HG03571 (cell line): ENCODE data around the gene SDR42E1.
"Not testable (repeated sequence)": the region's sequence is repeated elsewhere in the genome, so short reads cannot be mapped to it uniquely, and the experiment has no call there.

ENCODE experiments used
- ATAC-seq: cut with Tn5 transposase; IDR thresholded peaks from one replicate; pipeline ENCODE4 v1.9.1; 2021; ENCODE audit not compliant: unreplicated experiment

SDR42E1 gene

DNA sequence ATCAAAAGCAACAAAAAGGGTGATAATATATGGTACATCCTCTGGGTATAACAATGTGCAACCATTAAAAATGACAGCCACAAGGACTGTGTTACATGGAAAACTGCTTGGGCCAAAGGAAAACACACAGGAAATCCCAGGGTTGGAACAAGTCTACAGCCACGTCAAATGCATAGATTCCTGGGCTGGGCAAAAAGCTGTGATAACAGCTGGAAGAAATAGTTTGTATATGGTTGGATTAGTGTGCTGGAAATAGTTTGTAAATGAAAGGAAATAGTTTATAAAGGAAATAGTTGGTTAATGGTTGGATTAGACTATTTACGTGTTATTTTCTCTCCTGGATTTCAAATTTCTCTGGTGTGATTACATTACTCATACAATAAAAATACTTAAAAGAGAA is 26.4 kb upstream of the SDR42E1 start:
- ATAC-seq, result no peak

DNA sequence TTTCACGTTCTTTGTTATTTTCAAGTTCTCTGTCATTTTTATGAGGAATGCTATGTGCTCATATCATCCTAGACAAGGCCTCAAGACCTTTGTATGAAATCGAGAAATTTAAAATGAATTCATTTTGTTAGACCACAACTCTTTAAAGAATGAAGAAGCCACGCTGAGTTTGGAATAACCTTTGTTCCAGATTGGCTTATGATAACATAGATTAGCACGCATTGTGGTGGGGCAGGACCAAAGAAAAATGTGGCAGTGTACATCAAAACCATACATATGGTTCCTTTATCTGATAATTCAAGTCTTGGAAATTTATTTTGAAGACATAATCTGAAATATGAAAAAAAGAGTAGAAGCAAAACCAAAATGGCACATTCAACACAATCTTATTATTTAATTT is 26.0 kb upstream of the SDR42E1 start:
- ATAC-seq, result no peak

- no peak for ATAC-seq
Observed at GRCh38 chr16:82034981-82035612, 23.8 kb upstream of the SDR42E1 start, which contains the start of gene HSD17B2. Gene HSD17B2, plus strand, starts transcription at chr16:82035253. Its CDS starts 172 bp downstream, at chr16:82035425.

DNA sequence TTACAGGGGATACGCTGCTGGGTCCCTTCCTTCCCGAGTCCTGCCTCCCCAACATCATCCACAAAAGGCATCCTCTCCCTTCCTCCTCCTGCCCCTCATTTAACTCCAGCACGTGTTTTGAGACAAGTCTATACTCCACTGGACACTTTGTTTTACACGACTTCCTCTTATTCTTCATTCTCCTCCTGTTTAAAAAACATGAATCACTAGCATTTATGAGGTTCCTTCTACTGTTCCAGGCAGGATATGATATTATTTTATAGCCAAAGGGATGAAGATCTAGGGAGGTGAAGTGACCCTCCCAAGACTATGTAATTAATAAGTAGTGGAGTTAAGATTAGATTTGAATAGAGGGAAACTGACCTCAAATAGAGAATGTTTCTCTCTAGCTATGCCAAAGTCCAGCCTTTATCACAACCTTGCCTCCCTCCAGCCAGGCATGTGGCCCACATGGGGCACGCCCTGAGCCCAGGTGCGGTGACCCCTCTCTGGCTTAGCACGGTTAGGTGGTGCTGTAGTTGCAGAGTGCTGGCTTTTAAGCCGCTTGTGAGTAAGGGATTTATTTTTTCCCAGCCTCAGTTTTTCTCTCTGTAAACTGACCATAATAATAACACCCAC is 22.5 kb upstream of the SDR42E1 start:
- no peak for ATAC-seq

GRCh38 chr16:82033006-82033405 is 21.7 kb upstream of the SDR42E1 start:
- ATAC-seq, result no peak

DNA sequence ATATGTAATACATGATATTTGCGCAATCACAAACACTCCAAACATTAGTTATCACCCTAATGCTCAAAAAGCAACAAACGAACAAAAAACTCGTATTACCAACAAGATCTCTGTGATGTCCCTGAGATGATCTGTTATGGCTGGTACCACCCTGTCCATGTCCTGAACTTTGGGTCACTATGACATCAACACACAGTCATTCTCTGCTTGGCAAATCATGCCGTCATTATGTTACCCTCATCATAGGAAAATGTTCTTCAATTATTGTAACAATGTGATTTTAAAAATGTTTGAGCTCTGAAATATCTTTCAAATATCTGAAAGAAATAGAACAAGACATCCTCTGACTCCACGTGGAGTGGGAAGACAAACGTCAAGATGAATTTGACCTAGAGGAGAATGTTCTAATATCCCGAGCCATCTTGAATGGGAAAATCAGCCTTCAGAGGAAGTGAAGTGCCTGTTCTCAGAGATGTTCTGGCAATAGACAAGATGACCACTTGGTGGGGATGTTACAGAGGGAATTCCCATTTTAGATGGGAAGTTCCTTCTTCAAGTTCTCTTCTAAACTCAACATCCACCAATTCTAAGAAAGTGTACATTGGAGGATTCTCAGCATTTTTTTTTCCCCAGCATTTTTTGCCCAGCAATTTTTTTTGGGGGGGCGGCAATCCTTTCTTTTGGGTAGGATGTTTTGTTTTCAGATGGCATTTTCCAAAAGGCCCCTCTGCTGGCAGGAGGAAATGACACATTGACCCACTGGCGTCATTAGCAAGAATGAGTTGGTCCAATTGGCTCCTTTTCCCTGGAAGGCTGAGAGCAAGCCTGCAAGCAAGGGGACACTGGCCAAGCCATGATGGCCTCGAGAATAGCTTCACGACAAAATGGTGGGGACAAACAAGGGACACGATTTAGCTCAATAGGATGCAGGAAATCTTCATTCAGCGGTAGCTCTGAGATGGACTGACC is 20.1 kb upstream of the SDR42E1 start:
- ATAC-seq, result no peak

DNA sequence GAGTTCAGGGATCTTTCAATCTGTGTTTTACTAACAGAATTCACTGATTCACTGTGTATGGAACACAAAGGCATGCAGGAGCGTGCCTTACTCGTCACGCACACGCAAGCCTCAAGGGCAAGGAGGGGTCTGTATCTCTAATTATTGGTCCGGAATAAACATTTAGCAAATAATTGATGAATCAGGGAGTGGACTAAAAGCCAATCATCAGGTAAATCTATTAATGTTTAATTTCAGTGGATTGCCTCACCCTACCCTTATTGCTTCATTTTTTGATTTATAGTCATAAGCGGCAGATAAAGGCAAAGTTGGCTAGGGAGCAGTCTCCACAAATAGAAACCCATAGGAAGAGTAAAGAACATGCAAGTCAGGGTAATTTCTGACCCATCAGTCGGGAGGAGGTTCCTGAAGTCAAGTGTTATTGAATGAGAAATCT is 16.4 kb upstream of the SDR42E1 start:
- ATAC-seq, result no peak

DNA sequence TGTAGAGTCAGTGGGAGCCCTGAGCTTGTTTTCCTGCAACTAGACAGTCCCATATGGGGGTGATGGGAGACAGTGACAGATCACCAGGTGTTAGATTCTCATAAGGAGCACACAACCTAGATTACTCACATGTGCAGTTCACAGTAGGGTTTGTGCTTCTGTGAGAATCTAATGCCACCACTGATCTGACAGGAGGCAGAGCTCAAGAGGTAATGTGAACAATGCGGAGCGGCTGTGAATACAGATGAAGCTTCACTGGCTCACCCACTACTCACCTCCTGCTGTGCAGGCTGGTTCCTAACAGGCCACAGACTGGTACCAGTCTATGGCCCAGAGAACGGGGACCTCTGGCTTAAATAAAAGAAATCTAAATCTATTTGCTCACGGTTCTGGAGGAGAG is 13.6 kb upstream of the SDR42E1 start:
- no peak for ATAC-seq

DNA sequence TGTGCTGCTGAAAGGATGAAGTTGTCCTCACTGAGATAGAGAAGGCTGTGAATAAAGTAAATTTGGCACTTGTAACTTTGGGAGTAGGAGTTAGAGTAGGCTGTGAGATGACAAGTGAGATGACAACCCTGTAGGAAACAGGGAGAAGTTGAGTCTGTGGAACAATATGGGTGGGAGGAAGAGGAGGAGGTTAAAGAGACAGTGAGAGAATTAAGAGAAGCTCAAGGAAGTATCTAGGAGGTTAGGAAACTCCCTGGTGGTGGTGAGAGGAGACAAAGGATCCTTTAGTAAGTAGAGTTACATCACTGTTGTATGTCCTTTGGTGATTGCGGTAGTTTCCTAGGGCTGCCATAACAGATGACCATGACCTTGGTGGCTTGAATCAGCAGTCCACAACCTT is 13.0 kb upstream of the SDR42E1 start:
- ATAC-seq, result no peak

DNA sequence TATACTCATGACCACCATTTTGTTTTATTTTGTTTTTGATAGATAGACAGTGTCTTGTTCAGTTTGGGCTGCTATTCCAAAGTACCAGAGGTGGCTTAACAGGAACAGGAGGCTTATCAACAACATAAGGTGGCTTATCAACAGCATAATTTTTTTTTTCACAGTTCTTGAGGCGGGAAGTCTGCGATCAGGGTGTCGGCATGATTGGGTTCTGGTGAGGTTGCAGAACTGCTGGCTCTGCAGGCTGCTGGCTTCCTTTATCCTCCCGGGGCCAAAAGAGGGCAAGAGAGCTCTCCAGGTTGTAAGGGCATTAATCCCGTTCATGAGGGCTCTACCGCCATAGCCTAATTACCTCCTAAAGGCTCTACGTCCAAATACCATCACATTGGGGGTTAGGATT is 11.9 kb upstream of the SDR42E1 start:
- ATAC-seq, result no peak

DNA sequence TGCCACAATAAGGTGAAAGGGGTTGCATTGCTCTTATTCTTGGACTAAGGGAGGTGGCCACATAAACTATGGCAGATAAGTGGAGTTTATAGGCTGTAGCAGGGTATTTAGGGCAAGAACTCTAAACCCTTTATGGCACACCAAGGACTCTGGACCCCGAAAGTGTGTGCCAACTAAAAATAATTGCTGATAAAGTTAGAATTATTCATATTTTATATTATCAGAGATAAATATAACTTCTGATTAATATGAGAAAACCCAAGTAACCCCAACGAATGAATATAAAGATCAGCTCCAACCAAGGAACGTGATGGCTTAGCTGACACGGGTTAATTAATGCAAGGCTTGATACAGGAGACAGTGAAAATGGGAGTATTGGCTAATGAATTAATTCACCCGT is 8.8 kb upstream of the SDR42E1 start:
- ATAC-seq, result no peak

- no peak for ATAC-seq
Observed at GRCh38 chr16:82019535-82019934, 8.3 kb upstream of the SDR42E1 start.

DNA sequence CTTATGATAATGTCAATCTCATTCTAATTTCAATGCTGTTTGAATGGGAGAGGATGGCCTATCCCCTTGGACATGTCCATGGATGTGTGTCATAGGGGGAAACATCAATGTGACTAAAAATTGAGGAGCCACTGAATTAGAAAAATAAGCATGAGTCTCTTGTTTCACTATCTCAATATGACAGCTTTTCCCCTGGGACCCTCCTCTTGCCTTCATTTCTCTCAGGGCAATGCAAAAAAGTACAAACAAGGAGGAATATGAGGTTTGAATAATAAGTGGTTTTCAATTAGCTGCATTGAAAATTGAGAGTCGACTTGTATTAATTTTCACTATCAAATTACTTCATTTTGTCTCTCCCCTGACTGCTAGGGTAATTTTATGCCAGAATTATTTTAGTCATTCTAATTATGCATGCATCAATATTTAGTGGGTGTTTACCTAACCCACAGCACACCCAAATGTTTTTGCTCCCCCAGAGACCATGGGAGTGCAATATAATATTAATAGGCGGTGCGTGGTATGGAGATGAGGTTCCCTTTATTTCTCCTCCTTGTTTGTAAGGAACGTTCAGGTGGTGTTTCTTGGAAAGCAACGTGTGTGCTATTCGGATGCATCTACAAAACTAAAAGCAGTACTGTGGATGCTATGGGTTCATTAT is 6.8 kb upstream of the SDR42E1 start:
- ATAC-seq, result no peak

GRCh38 chr16:82016964-82017363 is 5.7 kb upstream of the SDR42E1 start:
- no peak for ATAC-seq

- ATAC-seq, result no peak
Observed at GRCh38 chr16:82016263-82016662, 5.0 kb upstream of the SDR42E1 start.

- ATAC-seq, result no peak
Observed at GRCh38 chr16:82013139-82013538, 1.9 kb upstream of the SDR42E1 start.

- ATAC-seq, result no peak
Observed at GRCh38 chr16:82010649-82011048, 621 bp downstream of the SDR42E1 start.

- ATAC-seq, result not testable (repeated sequence)
Observed at GRCh38 chr16:82009789-82010188, 1.5 kb downstream of the SDR42E1 start.

DNA sequence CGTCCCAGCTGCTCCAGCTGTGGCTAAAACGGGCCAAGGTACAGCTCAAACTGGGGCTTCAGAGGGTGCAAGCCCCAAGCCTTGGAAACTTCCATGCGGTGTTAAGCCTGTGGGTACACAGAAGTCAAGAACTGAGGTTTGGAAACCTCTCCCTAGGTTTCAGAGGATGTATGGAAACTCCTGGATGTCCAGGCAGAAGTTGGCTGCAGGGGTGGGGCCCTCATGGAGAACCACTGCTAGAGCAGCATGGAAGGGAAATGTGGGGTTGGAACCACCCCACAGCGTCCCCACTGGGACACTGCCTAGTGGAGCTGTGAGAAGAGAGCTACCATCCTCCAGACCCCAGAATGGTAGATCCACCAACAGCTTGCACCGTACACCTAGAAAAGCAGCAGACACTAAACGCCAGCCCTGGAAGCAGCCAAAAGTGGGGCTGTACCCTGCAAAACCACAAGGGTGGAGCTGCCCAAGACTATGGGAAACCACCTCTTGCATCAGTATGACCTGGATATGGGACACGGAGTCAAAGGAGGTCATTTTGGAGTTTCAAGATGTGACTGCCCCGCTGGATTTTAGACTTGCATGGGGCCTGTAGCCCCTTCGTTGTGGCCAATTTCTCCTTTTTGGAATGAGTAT is 2.2 kb downstream of the SDR42E1 start:
- ATAC-seq, result no peak

- ATAC-seq, result no peak
Observed at GRCh38 chr16:82007189-82007588, 4.1 kb downstream of the SDR42E1 start.

DNA sequence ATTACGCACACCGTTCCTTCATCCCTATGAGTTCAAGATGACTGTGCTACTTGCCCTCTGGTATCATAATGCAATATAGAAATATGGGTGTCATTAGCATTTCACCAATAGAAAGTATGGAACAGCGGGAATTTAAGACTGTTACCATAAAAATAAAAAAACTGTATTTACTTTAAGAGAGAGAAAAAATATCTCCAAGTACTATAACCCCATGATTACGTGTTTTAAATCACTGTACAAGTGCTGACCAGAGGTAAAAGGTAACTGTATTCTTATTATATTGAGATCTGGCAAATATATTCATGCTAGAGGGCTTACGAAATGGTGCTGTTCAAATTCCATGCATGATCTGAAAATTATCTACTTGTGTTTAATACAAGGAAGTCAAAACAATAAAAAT is 5.2 kb downstream of the SDR42E1 start:
- ATAC-seq, result no peak
